GDM1 (cell line): ENCODE data around the gene TYMS.
"Not testable (repeated sequence)": the region's sequence is repeated elsewhere in the genome, so short reads cannot be mapped to it uniquely, and the experiment has no call there.

Source experiments
- DNase-seq: peaks from one replicate; lab custom pipeline; 2025; lab: John Stamatoyannopoulos, UW

The TYMS gene

GRCh38 chr18:678482-679182 is 21.2 kb downstream of the TYMS start:
- no peak for DNase-seq

- DNase-seq = no peak
Measured at GRCh38 chr18:679516-679915, 22.1 kb downstream of the TYMS start.

GRCh38 chr18:680392-680791 is 22.9 kb downstream of the TYMS start:
- DNase-seq = no peak

GRCh38 chr18:681985-682384 is 24.5 kb downstream of the TYMS start:
- DNase-seq = peak; percentile 19

- DNase-seq = not testable (repeated sequence)
Measured at GRCh38 chr18:682416-682815, 25.0 kb downstream of the TYMS start.

- no peak for DNase-seq
Measured at GRCh38 chr18:682833-683232, 25.4 kb downstream of the TYMS start.

GRCh38 chr18:683531-683930 is 26.1 kb downstream of the TYMS start:
- DNase-seq = no peak

- DNase-seq = no peak
Measured at GRCh38 chr18:685438-685837, 28.0 kb downstream of the TYMS start.

GRCh38 chr18:686339-687111 is 29.1 kb downstream of the TYMS start:
- no peak for DNase-seq

GRCh38 chr18:688323-688722 is 30.9 kb downstream of the TYMS start:
- DNase-seq = no peak

GRCh38 chr18:692824-693223 is 35.4 kb downstream of the TYMS start:
- no peak for DNase-seq

GRCh38 chr18:693466-694187 is 36.2 kb downstream of the TYMS start:
- no peak for DNase-seq

GRCh38 chr18:697012-697411 is 39.6 kb downstream of the TYMS start:
- DNase-seq = no peak

GRCh38 chr18:697800-698199 is 40.3 kb downstream of the TYMS start:
- no peak for DNase-seq

- DNase-seq = no peak
Measured at GRCh38 chr18:703213-703967, 45.9 kb downstream of the TYMS start.

- DNase-seq = no peak
Measured at GRCh38 chr18:706405-706804, 49.0 kb downstream of the TYMS start.

GRCh38 chr18:708096-708495 is 50.6 kb downstream of the TYMS start:
- DNase-seq = no peak

GRCh38 chr18:709771-710170 is 52.3 kb downstream of the TYMS start:
- no peak for DNase-seq

GRCh38 chr18:710418-711300 is 53.2 kb downstream of the TYMS start:
- DNase-seq = no peak

GRCh38 chr18:711310-711656 is 53.8 kb downstream of the TYMS start:
- DNase-seq = no peak

- peak; percentile 54 for DNase-seq
Measured at GRCh38 chr18:711657-712400, 54.4 kb downstream of the TYMS start.
